GDM1 (cell line): ENCODE results near the gene USF3.
"Not testable (repeated sequence)": the region's sequence is repeated elsewhere in the genome, so short reads cannot be mapped to it uniquely, and the experiment has no call there.

Experiments used
- DNase-seq: peaks from one replicate; lab custom pipeline; 2025; lab: John Stamatoyannopoulos, UW

USF3 gene

DNA sequence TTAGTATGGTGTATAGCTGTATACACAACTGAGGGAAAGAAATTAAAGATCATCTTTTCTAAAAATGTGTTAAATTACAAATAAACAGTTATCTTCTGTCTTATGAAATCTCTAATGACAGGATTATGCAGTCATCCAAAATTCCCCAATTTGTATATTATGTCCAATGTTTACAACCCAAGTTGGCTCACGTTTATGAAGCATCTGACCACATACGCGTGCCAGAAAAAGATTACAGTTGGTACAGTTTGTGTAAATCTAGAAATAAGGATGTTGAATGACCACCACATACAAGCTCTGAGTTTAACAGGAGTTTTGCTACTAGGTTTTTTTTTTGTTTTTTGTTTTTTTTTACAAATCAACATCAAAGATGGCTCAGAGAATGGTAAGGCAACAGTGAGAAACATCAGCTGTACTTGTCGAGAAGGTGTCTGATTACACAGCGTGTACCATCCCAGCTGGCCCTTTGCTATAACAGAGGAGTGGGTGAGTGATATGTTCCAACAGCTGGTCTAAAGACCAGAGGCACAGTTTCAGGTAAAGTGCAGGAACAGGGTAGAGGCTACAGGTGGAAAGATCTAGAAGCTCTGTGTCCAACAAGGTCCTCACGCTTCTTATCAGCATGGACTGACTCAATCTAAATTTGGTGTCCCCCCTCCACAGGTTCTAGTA, 47.1 kb downstream of the USF3 start:
- no peak for DNase-seq

DNA sequence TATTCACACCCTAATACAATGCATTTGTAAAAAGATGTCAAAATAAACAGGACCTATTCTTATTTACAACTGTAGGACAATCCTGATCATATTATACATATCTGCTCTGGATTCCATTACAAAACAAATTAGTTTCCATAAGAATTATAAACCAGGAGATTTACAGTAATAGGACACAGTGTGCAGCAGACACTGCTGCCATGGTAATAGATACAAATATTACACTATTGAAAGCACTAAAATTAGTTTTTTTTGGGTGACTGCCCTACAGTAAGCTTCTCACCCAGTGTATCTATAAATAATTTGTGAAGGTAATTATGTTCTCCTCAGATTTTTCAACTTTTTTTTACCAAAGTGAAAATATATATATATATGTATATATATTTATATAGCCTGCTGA, 47.9 kb downstream of the USF3 start:
- DNase-seq, result no peak

DNA sequence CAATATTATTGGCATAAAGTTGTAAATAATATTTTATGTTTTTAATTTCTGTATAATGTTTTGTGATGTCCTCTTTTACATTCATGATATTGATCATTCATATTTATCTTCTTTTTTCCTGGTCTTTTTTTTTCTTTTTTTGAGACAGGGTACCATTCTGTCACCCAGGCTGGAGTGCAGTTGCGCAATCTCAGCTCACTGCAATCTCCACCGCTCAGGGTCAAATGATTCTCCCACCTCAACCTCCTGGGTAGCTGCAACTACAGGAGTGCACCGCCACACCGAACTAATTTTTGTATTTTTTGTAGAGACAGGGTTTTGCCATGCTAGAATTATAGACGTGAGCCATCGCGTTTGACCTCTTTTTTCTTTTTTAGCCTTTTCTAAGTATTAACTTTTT, 52.9 kb downstream of the USF3 start:
- DNase-seq, result no peak

DNA sequence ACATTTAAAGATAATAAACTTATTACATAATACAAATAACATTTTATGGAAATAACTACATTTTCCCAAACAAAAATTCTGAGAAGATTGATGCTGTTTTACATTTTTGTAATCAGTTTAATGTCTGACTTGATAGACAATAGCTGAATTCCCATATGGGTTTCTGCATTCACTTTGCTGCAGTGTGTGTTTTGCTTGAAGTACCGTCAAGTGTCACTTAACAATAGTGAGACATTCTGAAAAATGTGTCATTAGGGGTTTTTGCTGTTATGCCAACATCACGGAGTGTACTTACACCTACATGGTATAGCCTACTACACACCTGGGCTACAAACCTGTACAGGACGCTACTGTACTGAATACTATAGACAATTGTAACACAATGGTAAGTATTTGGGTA, 57.5 kb downstream of the USF3 start:
- DNase-seq, result no peak

DNA sequence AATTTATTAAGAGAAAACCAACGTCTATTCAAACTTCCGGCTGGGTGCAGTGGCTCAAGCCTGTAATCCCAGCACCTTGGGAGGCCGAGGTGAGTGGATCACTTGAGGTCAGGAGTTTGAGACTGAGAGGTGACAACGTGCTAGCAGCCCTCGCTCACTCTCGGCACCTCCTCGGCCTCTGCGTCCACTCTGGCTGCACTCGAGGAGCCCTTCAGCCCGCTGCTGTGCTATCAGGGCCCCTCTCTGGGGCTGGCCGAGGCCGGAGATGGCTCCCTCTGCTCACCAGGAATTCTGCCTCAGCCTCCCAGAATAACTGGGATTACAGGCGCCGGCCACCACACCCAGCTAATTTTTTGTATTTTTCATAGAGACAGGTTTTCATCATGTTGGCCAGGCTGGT, 58.7 kb downstream of the USF3 start:
- DNase-seq, result no peak

DNA sequence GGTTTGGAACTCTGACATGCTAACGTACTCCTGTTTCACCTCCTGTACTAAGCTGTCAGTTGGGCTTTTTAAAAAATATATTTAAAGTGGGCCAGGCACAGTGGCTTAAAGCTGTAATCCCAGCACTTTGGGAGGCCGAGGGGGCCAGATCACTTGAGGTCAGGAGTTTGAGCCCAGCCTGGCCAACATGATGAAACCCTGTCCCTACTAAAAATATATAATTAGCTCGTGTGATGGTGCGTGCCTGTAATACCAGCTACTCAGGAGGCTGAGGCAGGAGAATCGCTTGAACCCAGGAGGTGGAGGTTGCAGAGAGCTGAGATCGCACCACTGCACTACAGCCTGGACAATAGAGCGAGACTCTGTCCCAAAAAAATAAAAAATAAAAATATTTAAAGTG, 60.4 kb downstream of the USF3 start:
- DNase-seq, result not testable (repeated sequence)

DNA sequence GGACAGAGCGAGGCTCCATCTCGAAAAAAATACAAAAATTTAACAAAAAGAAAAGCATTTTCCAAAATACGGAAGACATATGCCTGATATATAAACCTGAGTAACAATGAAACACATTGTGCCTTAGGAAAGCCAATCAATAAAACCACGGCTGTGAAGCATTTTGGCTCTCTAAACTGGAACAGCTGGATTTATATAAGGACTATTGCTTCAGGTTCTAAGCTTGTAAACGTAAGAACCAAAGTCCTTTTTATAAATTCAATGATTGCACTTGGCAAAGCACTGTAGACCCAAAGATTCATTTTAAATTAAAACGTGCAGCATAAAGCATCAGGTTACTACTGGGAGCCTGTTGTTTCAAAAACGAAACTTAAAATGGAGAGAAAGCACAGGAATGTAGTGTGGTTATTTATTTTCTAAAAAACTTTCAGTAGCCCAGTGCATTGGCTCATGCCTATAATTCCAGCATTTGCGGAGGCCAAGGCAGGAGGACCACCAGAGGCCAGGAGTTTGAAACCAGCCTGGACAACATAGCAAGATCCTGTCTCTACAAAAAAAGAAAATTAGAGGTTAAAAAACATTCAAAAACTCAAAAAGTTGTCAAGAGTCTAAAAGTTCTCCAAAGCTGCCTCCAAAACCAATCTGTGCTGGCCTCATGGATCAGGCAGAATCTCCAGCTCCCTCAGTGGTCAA, 61.5 kb downstream of the USF3 start:
- no peak for DNase-seq

DNA sequence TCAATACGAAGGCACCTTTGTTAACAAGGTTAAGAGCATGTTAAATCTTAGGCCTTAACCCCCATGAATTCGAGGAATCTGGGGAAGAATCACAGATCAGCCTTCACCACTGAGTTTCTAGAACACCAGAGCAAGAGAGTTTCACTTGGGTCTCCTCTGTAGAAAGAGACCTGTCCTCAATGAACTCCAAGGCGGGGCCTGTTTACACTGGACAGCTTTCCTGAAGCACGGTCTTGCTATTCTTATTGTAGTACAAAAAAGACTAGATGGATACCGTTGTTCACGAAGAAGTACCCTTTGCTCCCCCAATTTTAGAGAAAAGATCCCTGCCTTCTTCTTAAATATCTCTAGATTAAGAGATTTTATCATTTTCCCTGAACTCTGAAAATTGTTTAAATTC, 64.9 kb downstream of the USF3 start:
- DNase-seq, result no peak

DNA sequence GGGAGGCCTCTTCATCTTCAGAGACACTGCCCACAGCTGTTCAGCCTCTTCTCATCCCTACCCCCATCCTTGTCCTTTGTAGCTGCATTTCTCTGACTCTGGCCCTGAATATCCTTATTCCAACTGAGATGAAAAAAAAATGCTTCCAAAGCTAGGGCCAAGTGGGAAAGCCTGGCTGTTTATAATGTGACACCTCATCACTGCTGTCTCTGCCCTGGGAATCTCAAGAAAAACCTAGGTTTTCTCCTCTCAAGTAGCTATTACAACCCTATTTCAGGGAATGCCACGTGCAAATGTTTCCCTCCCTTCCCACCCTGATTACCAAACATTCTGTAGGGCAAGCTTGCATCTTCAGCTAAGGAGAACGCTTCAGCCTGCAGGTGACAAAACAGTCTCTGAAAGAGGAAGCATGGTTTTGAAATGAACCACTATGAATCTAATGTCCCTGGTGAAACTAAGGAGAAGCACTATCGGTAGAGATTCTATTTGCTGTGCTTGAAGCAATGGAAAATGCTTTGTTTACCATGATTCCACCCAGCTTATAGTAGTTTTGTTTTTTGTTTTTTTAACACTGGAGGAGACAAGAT, 65.4 kb downstream of the USF3 start:
- no peak for DNase-seq

DNA sequence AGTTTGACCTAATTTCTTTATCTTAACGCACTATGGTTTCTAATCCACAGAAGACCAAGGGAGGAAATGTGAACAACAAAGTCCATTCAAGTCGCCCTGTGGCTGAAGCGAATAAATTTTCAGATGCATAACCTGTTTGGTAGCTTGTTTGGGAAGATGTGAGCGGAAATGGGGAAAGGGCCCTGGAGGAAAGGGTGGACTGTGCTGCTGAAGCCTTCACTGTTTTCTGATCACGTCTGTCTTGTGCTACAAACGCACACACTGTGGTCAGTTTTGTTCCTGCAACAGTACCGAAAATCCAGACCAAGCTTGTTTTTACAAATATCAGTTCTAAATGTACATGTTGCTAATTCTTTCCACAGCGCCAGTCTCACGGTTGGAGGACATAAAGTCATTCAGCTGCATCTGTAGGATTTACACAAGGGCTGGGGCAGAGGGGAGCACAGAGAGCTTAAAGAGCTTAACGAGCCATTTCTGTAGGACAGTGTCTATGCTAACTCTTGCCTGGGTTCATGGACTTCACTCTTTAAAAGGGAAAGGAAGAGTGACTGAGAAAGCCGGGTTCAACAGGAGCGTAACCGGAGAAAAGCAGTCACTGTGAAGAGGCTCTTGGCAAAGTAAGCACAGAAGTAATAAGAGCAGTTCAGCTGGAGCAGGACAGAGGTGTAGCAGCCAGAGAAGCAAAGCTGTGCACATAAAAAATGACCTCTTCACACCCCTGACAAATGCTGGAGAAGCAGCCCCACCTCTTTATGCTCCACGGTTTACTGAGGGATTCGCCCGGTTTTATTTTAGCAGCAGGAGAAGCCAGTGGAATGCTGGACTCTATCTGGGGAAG, 66.6 kb downstream of the USF3 start:
- no peak for DNase-seq

DNA sequence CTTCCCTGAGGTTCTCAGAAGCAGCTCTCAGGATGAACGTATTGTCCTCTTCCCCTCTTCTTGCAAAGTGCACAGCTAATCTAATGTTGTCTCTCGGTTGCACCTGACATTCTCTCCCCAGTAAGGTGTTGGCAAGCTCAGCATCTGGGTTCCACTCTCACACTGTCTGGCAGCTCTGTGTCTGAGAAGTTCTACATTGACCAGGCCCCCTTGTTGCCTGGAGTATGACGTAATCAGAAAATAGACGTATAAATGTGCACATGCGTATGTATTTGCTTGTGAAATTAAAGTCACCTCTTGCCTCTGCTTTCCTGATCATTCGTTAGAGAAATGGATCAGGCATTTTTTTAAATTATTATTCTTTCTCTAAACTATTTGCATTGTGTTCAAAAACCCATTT, 67.7 kb downstream of the USF3 start:
- DNase-seq, result no peak

DNA sequence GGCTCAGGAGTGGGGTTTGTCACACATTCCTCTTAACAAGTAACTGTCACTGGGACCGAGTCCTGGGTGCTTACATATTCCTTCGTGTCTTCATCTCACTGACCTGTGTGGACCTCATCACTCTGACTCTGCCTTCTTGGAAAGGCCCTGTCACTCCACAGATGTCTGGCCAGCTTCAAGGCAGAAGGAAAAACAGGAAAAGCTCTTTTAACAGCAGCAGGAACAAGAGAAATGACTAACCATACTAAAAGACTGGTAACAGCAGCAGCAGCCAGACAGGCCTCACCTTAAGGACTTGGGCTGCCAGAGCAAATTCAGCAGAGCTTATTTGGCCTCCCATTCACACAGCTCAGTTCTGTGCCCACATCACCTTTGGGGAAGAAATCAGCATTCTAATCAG, 68.1 kb downstream of the USF3 start:
- DNase-seq, result no peak

DNA sequence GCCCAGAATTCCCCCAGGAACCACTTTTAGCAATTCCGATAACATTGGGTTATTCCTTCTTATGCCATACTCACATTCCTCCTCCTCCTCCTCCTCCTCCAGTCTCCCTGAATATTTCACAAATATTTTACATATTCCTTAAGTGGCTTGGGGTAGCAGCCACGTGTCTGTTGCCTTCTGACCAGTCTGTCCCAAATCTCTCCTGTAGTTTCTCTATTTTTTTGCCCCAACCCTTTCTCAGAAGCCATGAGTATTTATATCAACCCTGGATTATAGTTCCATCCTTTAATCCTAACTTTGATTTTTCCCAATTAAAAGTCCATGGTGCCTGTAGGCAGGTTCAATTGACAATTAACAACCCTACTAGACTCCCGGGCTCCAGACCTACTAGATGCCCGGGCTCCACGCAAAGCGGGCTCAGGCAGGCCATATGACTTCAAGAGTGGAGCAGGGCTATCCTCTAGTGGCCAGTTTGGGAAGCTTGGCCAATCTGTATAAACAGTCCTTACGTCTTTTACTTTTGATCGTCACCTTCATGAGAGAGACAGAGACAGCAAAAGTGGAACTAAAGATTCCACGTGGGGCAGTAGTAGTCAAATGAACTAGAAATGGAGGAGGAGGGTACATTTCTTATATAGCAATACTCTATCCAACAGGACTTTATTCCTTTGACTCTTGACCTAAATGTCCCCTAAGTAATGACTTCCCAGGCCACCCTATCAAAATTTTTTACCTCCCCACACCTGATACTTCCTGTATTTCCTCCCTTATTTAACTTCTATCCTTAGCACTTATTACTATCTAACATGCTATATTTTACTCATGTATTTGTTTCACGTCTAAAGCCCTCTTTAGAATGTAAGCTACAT, 69.7 kb downstream of the USF3 start:
- peak; percentile 71 for DNase-seq

DNA sequence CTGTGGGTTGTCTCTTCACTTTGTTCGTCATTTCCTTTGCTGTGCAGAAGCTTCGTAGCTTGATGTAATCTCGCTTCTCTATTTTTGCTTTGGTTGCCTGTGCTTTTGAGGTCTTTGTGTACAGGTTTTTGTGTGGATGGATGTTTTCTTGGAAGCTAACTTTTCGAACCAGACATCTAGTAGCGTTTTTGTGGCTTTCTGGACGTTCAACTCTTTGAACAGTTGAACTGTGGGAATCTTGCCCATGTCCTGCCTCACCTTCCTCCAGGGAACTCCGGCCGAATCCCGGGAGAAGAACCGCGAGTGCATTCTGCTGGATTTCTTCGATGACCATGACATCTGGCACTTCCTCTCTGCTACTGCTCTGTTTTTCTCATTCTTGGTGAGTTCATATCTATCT, 70.6 kb downstream of the USF3 start:
- no peak for DNase-seq

DNA sequence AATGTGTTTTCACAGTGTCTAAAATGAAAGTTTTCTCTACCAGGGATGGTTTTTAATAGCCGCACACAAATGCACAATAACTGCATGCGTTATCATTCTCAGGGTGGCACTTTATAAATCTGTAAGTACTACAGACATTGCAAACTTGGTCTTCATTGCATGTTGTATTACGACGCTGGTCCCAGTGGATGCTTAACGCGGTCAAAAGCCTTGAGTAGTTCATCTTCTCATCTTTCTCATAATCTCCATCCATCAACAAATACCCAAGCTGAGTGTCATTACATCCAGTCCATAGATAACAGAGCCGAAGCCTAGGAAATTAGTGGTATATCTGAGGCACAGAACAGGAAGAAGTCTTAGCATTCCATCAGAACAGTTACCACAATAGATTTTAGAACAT, 72.6 kb downstream of the USF3 start:
- DNase-seq, result no peak

DNA sequence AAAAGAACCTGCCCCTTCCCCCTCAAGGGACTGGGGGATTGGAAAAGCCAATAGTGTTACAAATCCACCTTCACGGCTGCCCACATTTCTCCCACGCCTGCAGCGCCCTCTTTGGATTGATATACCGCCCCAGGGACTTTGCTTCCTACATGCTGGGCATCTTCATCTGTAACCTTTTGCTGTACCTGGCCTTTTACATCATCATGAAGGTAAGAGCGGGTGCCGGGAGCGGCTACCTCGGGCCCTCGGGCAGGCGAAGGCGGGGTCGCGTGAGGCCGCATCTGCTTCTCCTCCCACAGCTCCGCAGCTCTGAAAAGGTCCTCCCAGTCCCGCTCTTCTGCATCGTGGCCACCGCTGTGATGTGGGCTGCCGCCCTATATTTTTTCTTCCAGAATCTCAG, 73.1 kb downstream of the USF3 start:
- DNase-seq, result no peak

DNA sequence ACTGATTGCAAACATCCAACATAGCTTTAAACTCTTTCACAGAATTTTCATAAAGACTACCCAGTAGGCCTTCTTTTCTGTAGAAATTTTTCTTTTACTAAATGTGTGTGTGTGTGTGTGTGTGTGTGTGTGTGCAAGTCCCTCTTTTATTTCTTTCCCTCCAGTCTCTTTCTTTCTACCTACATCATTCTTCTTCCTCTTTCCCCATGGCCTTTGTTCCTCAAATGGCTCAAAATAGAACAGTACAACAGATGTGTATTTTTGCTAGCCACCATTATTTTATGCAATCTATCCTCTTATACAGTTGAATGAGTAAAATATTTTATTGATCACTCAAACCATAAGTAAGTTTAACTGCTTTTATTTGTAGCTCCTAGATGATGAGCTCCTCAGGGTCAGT, 76.4 kb downstream of the USF3 start:
- peak; percentile 34 for DNase-seq

DNA sequence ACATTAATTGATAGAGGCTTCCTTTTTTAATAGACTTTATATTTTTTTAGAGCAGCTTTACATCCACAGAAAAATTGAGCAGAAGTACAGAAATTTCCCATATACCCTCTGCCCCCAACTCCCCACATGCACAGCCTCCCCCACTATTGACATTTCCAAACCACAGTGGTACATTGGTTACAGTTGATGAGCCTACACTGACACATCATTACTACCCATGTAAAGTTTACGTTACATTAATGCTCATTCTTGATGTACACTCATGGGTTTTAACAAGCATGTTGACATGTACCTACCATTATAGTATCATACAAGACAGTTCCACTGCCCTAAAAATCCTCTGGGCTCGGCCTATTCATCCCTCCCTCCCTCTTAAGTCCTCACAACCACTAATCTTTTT, 78.7 kb downstream of the USF3 start:
- no peak for DNase-seq

DNA sequence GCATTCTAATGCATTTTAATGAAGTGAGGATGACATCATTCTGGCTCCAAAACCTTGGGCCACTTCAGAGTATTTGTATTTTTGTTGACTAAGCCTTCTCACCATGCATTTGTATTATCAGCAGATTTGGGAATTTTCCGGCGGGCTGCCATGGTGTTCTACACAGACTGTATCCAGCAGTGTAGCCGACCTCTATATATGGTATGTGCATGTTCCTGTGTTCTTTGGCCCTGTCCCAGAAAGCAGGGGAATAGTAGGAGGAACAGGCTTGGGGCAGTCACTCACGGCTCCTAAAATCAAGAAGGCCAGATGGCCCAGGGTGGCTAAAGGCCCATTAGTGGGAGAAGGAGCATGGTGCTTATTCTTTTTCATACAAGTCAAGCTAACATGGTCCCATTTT, 80.5 kb downstream of the USF3 start:
- DNase-seq, result no peak

DNA sequence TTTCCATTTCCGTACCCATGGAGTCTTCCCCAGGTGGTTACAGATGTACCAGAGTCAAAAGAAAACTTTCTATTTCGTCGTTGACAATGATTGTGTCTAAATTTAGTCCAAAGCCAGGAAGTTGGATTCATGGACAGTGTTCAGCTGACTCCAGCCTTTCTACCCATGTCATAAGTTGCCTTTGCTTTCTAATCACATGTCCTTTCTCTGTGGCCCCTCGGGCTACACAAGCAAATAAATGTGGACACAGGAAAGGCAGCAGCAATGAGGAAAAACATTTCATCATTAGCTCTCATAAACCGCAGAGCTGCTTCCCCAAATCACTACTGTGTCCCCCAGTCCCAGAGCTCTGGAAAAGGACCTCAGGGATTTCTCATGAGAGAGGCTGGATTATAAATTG, 82.0 kb downstream of the USF3 start:
- DNase-seq, result no peak

DNA sequence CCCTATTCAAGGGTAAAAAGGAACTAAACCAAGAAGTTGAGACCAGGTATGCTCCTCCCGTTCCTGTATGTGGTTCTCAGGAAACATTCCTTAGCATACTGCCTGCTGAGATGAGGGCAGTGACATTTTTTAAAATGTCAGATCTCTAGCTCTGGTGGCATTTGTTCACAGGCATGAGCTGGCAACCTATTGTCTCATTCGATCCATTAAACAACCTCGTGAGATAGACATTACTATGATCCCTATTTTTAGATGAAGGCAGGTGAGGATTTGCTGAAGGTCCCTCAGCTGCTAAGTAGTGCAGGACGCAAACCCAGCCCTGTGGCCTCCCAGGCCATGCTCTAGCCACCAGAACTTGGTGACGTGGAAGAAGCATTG, 89.2 kb downstream of the USF3 start:
- no peak for DNase-seq
